Lung (tissue), 12 donors: ENCODE data around the gene CYP2F1. TPM values are rescaled to one million over a fixed set of nuclear protein-coding genes. Genes with fewer than 3 reads are reported as not detected.
"Not testable (repeated sequence)": the region's sequence is repeated elsewhere in the genome, so short reads cannot be mapped to it uniquely, and the experiment has no call there.

Experiments used
- ATAC-seq: fragments of 200-7000 bp; cut with Tn5 transposase; one replicate; pipeline ENCODE4 v1.9.1; 2020; ENCODE audit warnings: moderate number of reproducible peaks; ENCODE audit not compliant: insufficient read depth, low FRiP score
- DNase-seq, 3 donors: peaks; one replicate each; pipeline ENCODE4 v3.0.0-alpha.2; 2013 to 2017
- H3K27ac ChIP-seq, 2 donors: one replicate each; pipeline ENCODE4 v1.5.1; 2013; ENCODE audit warnings: mild to moderate bottlenecking in 2 of 2, moderate library complexity in 2 of 2, control low read depth in 1 of 2, inconsistent platforms in 1 of 2, low read depth in 1 of 2, low read length in 1 of 2
- H3K27me3 ChIP-seq, 3 donors: one replicate each; pipeline ENCODE4 v1.5.1; 2013; ENCODE audit warnings: low read length in 2 of 3; ENCODE audit not compliant: control insufficient read depth in 3 of 3, insufficient read depth in 3 of 3
- H3K36me3 ChIP-seq, 4 donors: one replicate each; pipeline ENCODE4 v1.5.1; 2013; ENCODE audit warnings: low read length in 4 of 4, mild to moderate bottlenecking in 1 of 4, moderate library complexity in 1 of 4; ENCODE audit not compliant: control insufficient read depth in 4 of 4, insufficient read depth in 4 of 4
- H3K4me1 ChIP-seq, 5 donors: one replicate each; pipeline ENCODE4 v1.5.1; 2013; ENCODE audit warnings: low read length in 5 of 5, mild to moderate bottlenecking in 2 of 5, moderate library complexity in 1 of 5; ENCODE audit not compliant: control insufficient read depth in 5 of 5, insufficient read depth in 5 of 5
- H3K4me3 ChIP-seq: one replicate; pipeline ENCODE4 v1.5.1; 2013; ENCODE audit warnings: mild to moderate bottlenecking, control low read depth, moderate library complexity
- H3K9ac ChIP-seq, 2 donors: one replicate each; pipeline ENCODE4 v1.5.1; 2013; ENCODE audit warnings: low read length in 2 of 2, control low read depth in 1 of 2; ENCODE audit not compliant: insufficient read depth in 1 of 2
- H3K9me3 ChIP-seq, 4 donors: one replicate each; pipeline ENCODE4 v1.5.1; 2013; ENCODE audit warnings: low read length in 3 of 4, mild to moderate bottlenecking in 1 of 4, moderate library complexity in 1 of 4; ENCODE audit not compliant: control insufficient read depth in 4 of 4, insufficient read depth in 3 of 4
- CTCF ChIP-seq: IDR thresholded peaks from 2 replicates; pipeline ENCODE4 v1.5.1; 2012; ENCODE audit warnings: mild to moderate bottlenecking; ENCODE audit errors: control extremely low read depth, extremely low read depth
- WGBS, 2 donors: extraction: QIAGEN DNeasy Blood & Tissue Kit; methylation state at CpG; one replicate each; pipeline ENCODE4 v1.1.7; 2013; 5-methylcytosine and 5-hydroxymethylcytosine counted together
- polyA plus RNA-seq, 2 donors: library from polyadenylated mRNA; stranded (reverse); fragments of 200-250 nt; gene quantifications; one replicate each; pipeline ENCODE4 v1.2.1, GENCODE V29; 2013
- total RNA-seq, 2 donors: library from RNA; depleted of rRNA in 1 of 2; stranded (reverse); fragments of >200 nt in 1 of 2; gene quantifications; one replicate each; pipeline ENCODE4 v1.2.1, GENCODE V29; 2014 to 2021
- donor health status: control.
- donor health status: control.
- donor health status: Bipolar disorder and iron deficiency.
- donor health status: healthy.
- donor health status: DM: yes; HTN: yes; CAD: no.

The CYP2F1 gene
- total and polyA plus RNA-seq, 4 donors: 0.85 to 16.4 (median 6.4) TPM

- Histone ChIP-seq H3K9me3 (peaks cover 0 to 2% (median 0%) of the 10 kb centered on the region in 4 donors), H3K4me1 (peaks cover 0 to 3% (median 0%) of the 10 kb centered on the region in 5 donors), H3K9ac (no peak overlapping the region), H3K4me3 (no peak overlapping the region), H3K36me3 (no peaks in the 10 kb centered on the region), H3K27me3 (no peaks in the 10 kb centered on the region), H3K27ac (no peak overlapping the region)
- no peak for DNase-seq
- no peak for ATAC-seq
- WGBS, 2 donors: 92 to 94% methylated on average over 5 of the region's 5 CpGs
- TF ChIP-seq CTCF: no peak
These were observed 2.4 kb upstream of the CYP2F1 start for GRCh38 chr19:41111750-41112295.

GRCh38 chr19:41112728-41113290 is 1.4 kb upstream of the CYP2F1 start:
- DNase-seq: no peak
- no peak overlapping the region for H3K4me3 ChIP-seq
- no peak overlapping the region for H3K9ac ChIP-seq
- peaks cover 0 to 3% (median 0%) of the 10 kb centered on the region in 5 donors for H3K4me1 ChIP-seq
- no peak for ATAC-seq
- TF ChIP-seq CTCF: no peak
- no peaks in the 10 kb centered on the region for H3K27me3 ChIP-seq
- H3K9me3 ChIP-seq: peaks cover 0 to 2% (median 0%) of the 10 kb centered on the region in 4 donors
- H3K36me3 ChIP-seq: no peaks in the 10 kb centered on the region
- WGBS, 2 donors: 70 to 79% methylated on average over 7 of the region's 7 CpGs
- H3K27ac ChIP-seq: no peak overlapping the region

GRCh38 chr19:41116261-41116660 is 2.0 kb downstream of the CYP2F1 start:
- H3K4me3 ChIP-seq: no peak overlapping the region
- H3K36me3 ChIP-seq: no peaks in the 10 kb centered on the region
- DNase-seq (no peak), ATAC-seq (no peak)
- peaks cover 0 to under 1% (median 0%) of the 10 kb centered on the region in 4 donors for H3K9me3 ChIP-seq
- TF ChIP-seq CTCF: no peak
- no peaks in the 10 kb centered on the region for H3K27me3 ChIP-seq
- no peak overlapping the region for H3K9ac ChIP-seq
- H3K27ac ChIP-seq: no peak overlapping the region
- H3K4me1 ChIP-seq: peaks cover 0 to 3% (median 0%) of the 10 kb centered on the region in 5 donors
- 90 to 91% methylated on average over 8 of the region's 8 CpGs for WGBS, 2 donors

GRCh38 chr19:41120929-41121911 is 7.0 kb downstream of the CYP2F1 start:
- 57 to 71% methylated on average over 33 to 36 of the region's 41 CpGs for WGBS, 2 donors

GRCh38 chr19:41122846-41123245 is 8.6 kb downstream of the CYP2F1 start:
- not testable (repeated sequence) for ATAC-seq, DNase-seq, H3K27ac ChIP-seq, H3K9me3 ChIP-seq, H3K27me3 ChIP-seq, H3K4me1 ChIP-seq, H3K36me3 ChIP-seq, H3K9ac ChIP-seq, H3K4me3 ChIP-seq
- 90 to 92% methylated on average over 13 of the region's 13 CpGs for WGBS, 2 donors

More at GRCh38 chr19:41120929-41121911, 7.0 kb downstream of the CYP2F1 start:
- H3K4me1 ChIP-seq, H3K27ac ChIP-seq, DNase-seq, H3K9me3 ChIP-seq, H3K4me3 ChIP-seq, ATAC-seq, H3K27me3 ChIP-seq, H3K36me3 ChIP-seq, H3K9ac ChIP-seq: not testable (repeated sequence)
